ENCODE measurements around the gene PRRG4.
"Not testable (repeated sequence)": the region's sequence is repeated elsewhere in the genome, so short reads cannot be mapped to it uniquely, and the experiment has no call there.

The PRRG4 gene

DNA sequence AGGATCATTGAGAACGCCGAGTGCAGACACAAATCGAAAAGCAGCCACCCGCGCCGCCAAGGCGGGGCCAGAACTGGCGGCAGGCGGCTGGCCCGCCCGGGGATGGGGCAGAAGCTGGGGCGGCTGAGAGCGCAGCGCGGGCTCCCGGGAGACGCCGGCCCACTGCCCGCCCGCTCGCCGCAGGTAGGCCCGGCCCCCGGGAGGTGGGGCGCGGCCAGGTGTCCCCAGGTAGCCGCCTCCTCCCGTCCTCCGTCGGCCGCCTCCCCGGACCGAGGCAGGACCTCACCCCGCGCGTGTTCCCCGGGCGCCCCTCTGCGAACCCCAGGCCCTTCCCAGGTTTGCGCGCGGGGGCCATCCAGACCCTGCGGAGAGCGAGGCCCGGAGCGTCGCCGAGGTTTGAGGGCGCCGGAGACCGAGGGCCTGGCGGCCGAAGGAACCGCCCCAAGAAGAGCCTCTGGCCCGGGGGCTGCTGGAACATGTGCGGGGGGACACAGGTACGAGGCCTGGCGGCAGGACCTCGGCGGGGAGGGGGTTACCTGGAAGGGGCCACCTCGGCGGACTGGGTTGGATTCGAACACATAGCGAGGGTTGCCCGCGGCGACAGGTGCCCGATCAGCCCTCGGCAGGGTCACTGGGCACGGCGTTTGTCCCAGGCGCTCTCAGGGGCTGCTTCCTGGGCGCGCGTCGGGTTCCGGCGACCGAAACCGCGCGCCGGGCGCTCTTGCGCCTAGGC lies at the start of gene PRRG4:
PRRG4 (plus strand) TSS at position 248 of the 733 bp plus-strand sequence. CDS start 603 bp downstream, outside the sequence.
- FAIRE-seq: no peak

DNA sequence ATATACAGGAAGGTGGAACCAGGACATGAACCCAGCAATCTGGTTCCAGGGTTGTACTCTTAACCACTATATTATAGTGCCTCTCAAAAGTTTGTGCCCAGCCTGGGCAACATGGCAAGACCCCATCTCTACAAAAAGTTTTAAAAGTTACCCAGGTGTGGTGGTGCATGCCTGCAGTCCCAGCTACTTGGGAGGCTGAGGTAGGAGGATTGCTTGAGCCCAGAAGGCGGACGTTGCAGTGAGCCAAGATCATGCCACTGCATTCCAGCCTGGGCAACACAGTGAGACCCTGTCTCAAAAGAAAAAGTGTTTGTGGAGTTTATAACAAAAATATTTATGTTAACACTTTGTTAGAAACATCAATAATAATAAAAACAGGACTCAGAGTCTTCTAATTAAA lies 48.9 kb upstream of the PRRG4 start:
- FAIRE-seq: not testable (repeated sequence)

DNA sequence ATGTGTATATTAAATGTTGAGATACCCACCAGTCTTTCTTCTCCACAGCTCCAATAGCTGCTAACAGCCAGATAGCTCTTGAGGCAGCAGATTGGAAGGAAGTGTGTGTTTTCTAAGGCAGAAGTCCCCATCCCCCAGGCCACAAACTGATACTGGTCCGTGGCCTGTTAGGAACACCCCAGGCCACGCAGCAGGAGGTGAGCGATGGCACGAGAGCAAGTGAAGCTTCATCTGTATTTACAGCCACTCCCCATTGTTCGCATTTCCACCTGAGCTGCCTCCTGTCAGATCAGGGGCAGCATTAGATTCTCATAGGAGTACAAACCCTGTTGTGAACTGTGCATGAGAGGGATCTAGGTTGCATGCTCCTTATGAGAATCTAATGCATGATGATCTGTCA lies 48.0 kb upstream of the PRRG4 start:
- FAIRE-seq: no peak

DNA sequence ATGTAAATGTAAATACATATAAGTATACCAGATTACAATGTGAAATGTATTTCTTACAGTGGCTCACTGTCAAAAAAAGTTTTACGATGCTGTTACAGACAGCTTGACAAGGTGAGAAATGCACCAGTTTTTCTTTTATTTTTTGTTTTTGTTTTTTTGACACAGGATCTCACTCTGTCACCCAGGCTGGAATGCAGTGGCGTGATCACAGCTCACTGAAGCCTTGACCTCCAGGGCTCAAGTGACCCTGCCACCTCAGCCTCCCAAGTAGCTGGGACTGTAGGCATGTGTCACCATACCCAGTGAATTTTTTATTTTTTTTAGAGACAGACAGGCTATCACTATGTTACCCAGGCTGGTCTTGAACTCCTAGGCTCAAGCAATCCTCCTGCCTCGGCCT lies 44.5 kb upstream of the PRRG4 start:
- no peak for FAIRE-seq

DNA sequence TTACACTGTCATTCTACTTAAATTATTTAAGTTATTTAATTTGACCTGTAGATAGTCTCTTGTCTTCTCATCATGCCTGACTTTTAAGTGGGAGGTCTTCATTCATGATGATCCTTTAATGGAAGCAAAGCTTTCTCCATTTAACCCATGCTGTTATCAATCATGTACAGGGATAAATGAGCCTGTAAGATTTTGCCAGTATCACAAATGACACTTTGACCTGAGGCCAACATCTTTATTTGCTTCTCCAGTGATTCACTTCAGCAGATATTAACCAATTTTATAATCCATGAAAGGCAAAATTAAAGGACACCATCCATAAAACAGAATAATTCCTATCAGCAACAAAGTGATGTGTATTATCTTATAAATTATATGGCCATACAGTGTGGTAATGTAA lies 42.9 kb upstream of the PRRG4 start:
- no peak for FAIRE-seq

DNA sequence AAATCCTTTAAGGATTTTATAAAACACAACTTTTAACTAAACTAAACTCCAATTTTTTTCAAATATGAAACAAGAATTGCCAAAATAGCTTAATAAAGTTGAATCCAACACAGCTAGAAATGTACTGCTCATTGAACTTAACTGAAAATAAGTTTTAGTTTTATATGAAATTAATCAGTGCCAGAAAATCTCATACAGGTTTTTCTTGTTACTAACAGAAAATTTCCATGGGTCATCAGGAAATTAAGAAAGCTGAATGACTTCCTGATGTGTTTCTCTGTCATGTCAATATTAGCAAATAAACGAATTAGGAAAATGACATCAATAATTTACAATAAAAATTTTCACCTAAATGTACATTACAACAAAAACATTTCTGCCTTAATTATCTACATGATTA lies 38.8 kb upstream of the PRRG4 start:
- no peak for FAIRE-seq

DNA sequence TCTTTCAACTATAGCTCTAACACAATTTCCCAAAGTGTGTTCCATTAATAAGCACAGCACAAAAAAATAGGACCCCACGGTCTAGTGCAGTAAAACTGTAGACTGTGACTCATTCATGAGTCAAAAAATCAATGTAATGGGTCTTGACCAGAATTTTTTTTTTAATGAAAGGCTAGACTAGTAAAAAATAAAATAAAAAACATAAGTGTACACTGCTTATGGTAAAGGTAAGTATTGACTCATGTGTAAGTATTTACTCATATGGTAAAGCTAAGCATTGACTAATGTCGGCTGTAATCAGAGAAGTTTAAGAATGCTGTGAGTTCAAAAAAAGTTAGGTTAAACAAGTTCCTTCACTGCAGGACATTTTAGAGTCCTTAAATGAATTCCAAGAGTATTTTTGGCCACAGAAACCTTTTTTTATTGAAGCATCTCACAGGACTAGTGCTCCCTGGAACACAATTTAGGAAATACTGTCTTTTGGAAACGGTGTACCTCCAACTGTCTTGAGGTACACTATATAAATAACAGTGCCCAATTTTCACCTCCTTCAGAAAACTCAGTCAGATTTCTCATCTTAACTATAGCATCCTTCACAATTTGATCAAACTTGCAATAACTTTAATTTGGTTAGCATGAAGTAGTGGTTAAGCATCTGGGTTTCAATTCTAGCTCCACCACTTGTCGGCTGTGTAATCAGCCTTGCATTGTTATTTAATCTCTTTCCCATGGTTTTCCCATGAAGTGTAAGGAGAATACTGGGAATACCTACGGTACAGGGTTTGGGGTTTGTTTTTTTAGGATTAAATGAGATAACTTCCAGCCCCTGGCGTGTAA lies 37.4 kb upstream of the PRRG4 start:
- FAIRE-seq: no peak

DNA sequence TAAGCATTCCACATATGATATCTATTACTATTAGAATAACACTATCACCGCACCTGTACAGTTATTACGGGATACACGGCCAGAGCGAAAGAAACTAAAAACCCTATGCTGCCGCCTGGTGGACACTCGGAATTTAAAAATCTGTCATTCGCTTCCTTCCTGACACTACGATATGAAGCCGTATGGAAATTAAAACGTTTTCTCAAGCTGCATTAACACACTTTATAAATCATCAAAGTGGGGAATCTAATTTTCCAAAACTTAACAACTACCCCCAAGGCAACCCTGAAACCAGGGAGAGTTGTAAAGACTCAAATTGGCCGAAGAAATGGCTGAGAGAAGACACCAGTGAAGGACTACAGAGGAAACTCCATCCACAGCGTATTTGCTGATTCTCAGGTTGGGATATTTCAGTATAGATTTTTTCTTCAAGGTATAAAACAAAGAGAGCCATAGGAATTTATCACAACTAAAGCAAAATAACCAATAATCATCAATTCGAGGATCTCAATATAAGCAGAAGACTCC lies 36.7 kb upstream of the PRRG4 start:
- FAIRE-seq: peak; percentile 90

DNA sequence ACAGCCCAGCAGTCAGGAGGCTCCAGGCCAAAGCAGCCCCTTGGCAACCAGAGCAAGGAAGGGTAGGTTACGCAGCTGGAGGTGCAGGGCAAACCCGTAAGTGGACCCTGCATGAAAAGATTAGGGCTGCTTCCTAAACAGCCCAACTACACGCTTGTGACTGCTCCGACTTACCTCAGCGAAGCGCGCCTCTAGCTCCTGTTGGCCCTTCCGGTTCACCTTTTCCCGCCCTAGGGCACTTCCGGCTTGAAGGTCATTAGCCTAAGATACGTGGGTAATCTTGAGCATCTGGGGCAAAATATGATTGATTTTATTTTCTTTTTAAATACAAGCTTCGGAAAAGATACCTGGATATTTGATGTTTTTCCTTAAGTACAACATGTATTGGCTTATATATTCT lies 35.3 kb upstream of the PRRG4 start, which contains the start of gene CCDC73:
CCDC73 (minus strand) TSS at position 224 of the 400 bp plus-strand sequence. CDS start 34,419 bp downstream, outside the sequence.
- FAIRE-seq: no peak

DNA sequence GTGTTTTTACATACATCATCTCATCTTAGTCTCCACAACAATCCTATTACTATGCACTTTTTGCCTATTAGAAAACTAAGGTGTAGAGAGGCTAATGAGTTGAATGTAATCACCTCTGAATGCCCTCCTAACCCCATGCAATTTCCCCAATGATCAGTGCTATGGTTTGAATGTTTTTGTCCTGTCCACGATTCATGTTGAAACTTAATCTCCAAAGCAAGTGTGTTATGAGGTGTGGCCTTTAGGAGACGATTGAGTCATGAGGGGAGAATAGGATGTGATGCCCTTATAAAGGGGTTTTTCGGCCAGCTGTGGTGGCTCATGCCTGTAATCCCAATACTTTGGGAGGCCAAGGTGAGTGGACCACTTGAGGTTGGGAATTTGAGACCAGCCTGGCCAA lies 33.3 kb upstream of the PRRG4 start:
- FAIRE-seq: no peak

DNA sequence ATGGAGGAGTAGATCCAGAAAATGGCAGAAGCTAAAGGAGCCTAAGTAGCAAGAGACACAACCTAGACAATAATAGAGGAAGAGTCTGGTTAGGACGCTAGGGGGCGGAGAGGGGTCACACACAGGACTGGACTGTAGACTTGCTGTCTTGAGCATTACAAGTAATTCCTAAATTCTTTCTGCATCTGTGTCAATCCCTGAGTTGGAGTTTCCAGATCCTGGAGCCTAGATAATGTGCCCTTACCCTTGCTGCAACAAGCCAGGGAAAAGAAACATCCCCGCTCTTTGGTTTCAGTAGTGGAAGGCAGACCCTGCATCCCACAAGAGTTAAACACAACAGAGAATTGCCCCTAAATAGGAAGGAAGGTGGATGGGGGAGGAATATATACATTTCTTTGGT lies 20.4 kb upstream of the PRRG4 start:
- peak; percentile 93 for FAIRE-seq

DNA sequence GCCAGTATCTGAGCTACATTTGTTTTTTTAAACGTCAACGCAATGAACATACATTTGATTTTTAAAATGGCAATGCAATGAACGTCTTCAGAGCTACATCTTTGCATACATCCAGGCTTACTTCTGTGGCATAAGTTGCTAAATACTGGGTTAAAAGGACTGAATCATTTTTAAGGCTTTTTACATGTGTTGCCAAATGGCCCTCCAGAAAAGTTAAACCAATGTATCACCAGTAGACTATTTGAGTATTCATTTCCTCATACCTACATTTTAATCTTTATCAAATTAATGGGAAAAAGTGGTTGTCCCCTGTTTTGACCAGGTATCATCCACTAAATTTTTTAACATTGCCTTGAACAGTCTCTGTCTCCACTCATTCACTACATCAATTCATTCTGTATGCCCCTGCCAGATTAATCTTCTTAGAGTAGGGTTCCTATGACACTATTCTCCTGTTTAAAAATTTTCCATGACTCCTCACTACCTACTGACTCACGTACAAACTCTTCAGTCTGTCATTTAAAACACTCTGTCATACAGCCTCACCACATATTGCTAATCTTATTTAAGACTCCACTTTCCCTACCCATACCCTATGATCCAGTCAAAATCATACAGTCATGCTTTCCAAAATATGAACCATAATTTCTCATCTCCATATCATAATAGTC lies 12.4 kb upstream of the PRRG4 start:
- FAIRE-seq: no peak

DNA sequence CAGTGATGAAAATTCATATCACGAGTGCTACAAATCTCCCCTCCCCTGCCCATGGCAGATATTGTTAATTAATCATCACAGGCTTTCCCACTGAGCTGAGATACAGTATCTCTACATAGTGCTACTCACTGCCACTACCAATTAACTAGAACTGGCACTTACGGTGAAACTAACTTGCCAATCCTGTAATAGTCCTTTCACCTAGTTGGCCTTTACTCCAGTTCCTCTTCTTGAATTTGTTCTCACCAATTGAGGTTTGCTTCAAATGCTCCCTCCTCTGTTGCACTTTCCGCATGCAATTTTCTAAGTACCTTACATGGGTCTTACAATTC lies 11.9 kb upstream of the PRRG4 start:
- no peak for FAIRE-seq

DNA sequence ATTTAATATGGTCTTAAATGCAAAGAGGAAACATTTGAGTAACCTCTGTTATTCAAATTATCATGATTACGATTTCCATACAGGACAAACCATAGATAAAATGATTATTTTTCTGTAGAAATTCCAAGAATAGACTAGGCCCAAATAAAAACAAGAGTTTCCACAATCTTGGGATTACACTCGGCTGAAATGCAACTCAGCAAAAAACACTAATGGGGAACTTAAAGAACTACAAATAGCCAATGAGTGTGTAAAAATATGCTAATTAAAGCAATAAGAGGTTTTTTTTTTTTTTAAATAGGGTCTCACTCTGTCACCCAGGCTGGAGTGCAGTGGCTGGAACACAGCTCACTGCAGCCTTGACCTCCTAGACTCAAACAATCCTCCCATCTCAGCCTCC lies 10.5 kb upstream of the PRRG4 start:
- FAIRE-seq: no peak

DNA sequence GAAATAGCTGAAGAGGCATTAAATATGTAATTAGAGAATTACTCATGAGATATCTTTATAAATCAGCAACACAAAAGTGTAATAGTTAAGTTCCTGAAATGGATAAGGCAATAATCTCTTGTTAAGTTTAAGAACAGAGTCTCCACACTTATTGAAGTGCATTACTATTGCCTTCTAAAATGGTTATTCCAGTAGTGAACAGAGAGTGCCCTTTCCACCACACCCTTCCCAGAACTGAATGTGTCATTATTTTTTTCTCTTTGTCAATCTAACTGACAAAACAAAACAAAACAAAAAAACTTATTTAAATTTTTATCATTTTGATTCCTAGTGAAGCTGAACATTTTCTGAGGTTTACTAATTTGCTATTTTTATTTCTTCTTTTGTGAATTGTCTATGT lies 9.2 kb upstream of the PRRG4 start:
- FAIRE-seq: no peak

DNA sequence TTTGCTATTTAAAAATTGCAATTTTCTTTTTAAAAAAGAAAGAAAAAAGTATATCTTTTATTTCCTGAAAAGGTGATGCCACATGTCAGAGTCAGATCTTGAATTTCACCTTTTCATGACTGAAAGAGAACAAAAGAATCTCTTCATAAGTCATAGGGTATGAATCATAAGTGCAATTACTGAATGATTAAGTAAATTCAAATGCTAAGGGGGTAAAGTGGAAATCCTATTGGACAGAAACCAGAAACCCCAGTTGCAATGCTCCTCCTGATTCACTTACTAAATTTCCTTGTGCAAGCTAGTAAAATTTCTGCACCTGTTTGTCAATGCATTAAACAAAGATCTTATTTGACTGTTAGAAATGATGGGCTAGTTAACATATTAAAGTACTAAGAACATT lies 8.2 kb upstream of the PRRG4 start:
- FAIRE-seq: no peak

DNA sequence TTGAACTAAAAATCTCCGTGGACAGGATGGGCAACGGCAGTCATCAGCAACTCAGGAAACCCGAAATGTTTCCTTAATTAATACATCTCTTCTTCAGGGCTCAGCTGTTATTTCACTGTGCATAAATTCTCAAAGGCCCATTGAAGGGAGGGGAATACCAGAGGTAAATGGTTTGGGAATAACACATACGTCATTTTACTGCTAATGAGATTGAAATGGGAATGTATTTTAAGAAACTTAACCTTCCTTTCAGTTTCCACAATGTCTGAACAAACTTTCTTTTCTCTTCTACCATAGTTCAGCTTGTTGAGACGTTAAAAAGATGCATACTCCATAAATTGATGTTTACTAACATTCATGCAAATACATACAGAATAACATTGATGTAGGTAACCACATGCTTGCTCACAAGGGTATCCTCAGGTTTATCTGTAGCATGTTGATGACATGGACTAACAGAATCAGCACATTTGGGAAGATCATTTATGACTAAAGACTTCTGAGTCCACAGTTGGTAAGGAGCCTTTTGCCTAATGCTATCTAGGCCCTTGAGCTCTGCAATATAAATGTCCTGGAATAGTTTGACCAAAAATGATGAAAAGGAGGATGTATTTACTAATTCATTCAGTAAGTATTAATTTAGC lies 7.7 kb upstream of the PRRG4 start:
- FAIRE-seq: no peak

DNA sequence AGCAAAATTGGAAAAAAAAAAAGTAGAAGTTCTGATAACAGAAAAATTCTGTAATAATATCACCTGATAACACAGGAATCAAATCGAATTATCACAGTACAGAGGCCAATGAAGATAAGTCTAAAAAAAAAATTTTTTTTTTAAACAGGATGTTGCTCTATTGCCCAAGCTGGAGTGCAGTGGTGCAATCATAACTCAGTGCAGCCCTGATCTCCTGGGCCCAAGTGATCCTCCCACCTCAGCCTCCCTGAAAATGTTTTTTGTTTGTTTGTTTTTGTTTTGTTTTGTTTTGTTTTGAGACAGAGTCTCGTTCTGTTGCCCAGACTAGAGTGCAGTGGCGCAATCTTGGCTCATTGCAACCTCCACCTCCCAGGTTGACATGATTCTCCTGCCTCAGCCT lies 6.1 kb upstream of the PRRG4 start:
- FAIRE-seq: not testable (repeated sequence)

DNA sequence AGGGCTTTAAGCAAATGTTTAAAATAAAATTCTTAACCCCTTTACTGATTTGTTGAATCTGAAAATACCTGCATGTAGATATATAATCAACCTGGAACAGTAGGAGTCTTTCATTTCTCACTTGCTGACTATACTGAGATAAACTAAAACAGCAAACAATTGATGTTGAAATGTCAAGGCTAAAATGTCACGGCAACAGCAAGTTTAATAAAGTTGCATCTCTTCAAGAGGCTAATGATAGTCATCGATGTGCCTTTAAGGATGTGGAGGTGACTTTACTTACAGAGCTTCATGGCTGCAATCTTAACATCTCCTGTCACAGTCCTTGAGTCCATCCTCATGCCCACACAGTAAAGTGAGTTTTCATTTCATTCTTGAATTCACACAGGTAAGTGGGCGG lies 3.6 kb upstream of the PRRG4 start:
- no peak for FAIRE-seq

DNA sequence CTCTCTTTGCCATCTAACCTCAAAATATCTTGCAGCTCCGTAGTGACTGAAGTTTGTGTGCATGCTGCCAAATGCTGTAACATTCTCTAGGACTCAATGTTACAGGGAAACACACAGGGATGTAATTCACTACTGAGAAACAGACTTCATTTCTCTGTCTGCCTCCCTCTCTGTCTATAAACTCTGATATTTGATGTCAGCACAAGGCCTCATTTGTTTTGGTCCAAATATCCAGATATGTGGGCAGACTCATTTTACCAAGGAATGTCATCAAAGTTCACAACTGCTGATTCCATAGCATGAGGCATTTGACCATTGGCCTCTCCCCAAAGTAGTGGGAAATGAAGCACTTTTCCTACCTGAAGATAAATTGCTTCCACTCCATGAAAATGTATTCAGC lies 2.5 kb upstream of the PRRG4 start:
- no peak for FAIRE-seq

DNA sequence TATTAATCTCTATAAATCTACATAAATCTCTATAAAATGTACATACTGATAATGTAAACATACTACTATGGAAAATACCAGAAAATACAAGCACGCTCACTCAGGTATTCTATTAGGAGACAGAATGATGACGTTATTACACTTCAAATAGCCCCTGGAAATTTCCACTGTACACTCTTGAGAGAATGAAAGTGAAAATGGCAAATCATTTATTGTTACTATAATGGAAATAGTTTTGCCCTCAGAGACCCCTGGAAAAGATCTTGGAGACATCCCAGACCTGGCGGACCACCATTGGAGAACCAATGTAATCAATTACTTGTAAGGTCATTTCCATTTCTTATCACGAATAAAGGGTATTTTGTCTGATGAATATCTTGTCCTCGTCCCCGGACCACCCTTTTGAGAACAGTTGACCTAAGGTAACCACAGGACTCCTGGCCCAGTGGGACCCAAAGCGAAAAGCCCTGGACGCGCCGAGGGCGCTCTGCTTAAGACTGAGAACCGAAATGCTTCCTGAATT lies 509 bp upstream of the PRRG4 start:
- no peak for FAIRE-seq

DNA sequence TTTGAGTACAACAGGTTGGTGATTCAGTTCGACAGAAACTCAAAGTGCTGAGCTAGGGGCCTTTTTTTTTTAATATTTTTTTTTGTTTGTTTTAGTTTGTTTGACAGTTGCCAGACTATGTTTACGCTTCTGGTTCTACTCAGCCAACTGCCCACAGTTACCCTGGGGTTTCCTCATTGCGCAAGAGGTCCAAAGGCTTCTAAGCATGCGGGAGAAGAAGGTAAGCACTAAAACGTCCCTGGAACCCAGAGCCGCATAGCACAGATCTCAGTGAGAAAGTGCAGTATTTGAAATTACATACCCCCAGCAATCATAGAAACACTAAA lies 649 bp downstream of the PRRG4 start:
- FAIRE-seq: no peak

DNA sequence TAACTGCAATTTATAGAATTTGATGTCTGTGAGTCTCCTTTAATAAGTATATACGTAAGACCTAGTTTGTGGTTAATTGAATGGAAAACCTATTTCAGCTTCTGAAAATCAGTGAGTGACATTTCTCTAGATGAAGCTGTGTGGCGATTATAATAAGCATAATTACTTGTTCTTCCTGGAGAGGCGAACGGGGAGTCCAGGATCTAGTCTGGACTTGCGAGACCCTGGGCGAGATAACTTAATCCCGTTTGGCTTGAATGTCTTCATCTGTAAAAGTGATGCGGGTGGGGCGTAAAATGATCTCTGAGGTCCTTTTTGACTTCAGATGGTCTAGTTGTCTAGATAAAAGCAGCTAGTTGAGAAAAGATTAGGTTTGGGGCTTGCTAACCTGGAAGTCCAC lies 1.1 kb downstream of the PRRG4 start:
- FAIRE-seq: no peak

All from G401.6 (cell line).